Measurements from ENCODE around the gene AOC3. TPM values are rescaled to one million over a fixed set of nuclear protein-coding genes. Genes with fewer than 3 reads are reported as not detected.

Gene AOC3
- polyA plus RNA-seq, 1 experiment = 0.12 TPM

GRCh38 chr17:42809250-42809649 lies 41.7 kb upstream of the AOC3 start:
- Histone ChIP-seq H3K27ac (ENCODE audit: low read depth, low read length) (no peak overlapping the region), H3K4me3 (ENCODE audit: low read depth, low read length) (no peak overlapping the region), H3K9me3 (ENCODE audit: control insufficient read depth, insufficient read depth, low read length) (no peaks in the 10 kb centered on the region), H3K27me3 (ENCODE audit: control insufficient read depth, insufficient read depth, low read length) (no peaks in the 10 kb centered on the region)
- ChIA-PET POLR2A (interaction anchor here (0.6 to 1.5 kb wide), 4 partner anchors 13 to 24 kb away, joined by 3 to 6 read pairs (median 4); partner anchors contain the start of genes BECN1 and PSME3), CTCF (interaction anchor here (1.0 to 2.5 kb wide), 4 partner anchors 10 to 15 kb away, joined by 4 to 12 read pairs (median 8); partner anchors contain the start of gene BECN1)
- TF ChIP-seq, protein P1, sequence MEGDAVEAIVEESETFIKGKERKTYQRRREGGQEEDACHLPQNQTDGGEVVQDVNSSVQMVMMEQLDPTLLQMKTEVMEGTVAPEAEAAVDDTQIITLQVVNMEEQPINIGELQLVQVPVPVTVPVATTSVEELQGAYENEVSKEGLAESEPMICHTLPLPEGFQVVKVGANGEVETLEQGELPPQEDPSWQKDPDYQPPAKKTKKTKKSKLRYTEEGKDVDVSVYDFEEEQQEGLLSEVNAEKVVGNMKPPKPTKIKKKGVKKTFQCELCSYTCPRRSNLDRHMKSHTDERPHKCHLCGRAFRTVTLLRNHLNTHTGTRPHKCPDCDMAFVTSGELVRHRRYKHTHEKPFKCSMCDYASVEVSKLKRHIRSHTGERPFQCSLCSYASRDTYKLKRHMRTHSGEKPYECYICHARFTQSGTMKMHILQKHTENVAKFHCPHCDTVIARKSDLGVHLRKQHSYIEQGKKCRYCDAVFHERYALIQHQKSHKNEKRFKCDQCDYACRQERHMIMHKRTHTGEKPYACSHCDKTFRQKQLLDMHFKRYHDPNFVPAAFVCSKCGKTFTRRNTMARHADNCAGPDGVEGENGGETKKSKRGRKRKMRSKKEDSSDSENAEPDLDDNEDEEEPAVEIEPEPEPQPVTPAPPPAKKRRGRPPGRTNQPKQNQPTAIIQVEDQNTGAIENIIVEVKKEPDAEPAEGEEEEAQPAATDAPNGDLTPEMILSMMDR (IDR thresholded peaks at IDR 0.05; ENCODE audit: low read depth, low read length) = no peak
- peak; percentile 82 for DNase-seq (ENCODE audit: low read depth, low spot score)

- DNase-seq (ENCODE audit: low read depth, low spot score) = no peak
- no peaks in the 10 kb centered on the region for H3K9me3 ChIP-seq (ENCODE audit: control insufficient read depth, insufficient read depth, low read length)
- no peak overlapping the region for H3K27ac ChIP-seq (ENCODE audit: low read depth, low read length)
- no peaks in the 10 kb centered on the region for H3K27me3 ChIP-seq (ENCODE audit: control insufficient read depth, insufficient read depth, low read length)
- POLR2A ChIA-PET = interaction anchor here (0.7 to 0.8 kb wide), 2 partner anchors 9 to 80 kb away, joined by 3 read pairs; partner anchors contain the start of gene BECN1
- H3K4me3 ChIP-seq (ENCODE audit: low read depth, low read length) = no peak overlapping the region
- CTCF ChIA-PET = interaction anchor here (0.7 to 1.8 kb wide), 2 partner anchors 10 to 51 kb away, joined by 4 to 17 read pairs; partner anchors contain the start of gene BECN1
- TF ChIP-seq, protein P1 (IDR thresholded peaks at IDR 0.05; ENCODE audit: low read depth, low read length) = no peak
Measured at GRCh38 chr17:42814633-42815399, 36.2 kb upstream of the AOC3 start.

GRCh38 chr17:42817866-42818265 lies 33.1 kb upstream of the AOC3 start:
- ChIA-PET CTCF (interaction anchor here (1.2 to 3.4 kb wide), 2 partner anchors 19 to 111 kb away, joined by 3 to 15 read pairs; partner anchors contain the start of genes CNTD1 and COA3), POLR2A (interaction anchor here (1.3 kb wide), 1 partner anchor 45 kb away, joined by 3 read pairs; the partner anchor contains the start of gene VPS25)
- Histone ChIP-seq H3K4me3 (ENCODE audit: low read depth, low read length) (no peak overlapping the region), H3K27me3 (ENCODE audit: control insufficient read depth, insufficient read depth, low read length) (no peaks in the 10 kb centered on the region), H3K9me3 (ENCODE audit: control insufficient read depth, insufficient read depth, low read length) (no peaks in the 10 kb centered on the region), H3K27ac (ENCODE audit: low read depth, low read length) (no peak overlapping the region)
- TF ChIP-seq, protein P1 (IDR thresholded peaks at IDR 0.05; ENCODE audit: low read depth, low read length) = no peak
- DNase-seq (ENCODE audit: low read depth, low spot score) = no peak

DNA sequence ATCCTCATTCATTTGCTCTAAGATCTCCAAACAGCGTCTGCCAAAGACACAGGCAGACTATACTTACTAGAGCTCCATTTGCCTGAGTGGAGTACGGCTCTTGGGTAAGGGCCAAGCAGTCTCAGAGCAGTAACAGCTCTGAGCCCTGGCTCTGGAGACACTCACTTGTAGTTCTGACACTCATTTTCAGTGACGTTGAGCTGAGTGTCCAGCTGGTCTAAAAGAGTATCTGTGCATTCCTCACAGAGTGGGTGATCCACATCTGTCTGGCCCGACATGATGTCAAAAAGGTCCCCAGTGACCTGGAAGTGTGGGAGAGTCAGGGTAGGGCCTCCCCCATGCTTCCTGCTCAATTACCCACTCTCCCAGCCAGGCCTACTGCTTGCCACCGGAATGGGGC lies 32.6 kb upstream of the AOC3 start:
- TF ChIP-seq, protein P1 (IDR thresholded peaks at IDR 0.05; ENCODE audit: low read depth, low read length) = no peak
- no peak overlapping the region for H3K27ac ChIP-seq (ENCODE audit: low read depth, low read length)
- ChIA-PET POLR2A (interaction anchor here (1.3 kb wide), 1 partner anchor 45 kb away, joined by 3 read pairs; the partner anchor contains the start of gene VPS25), CTCF (interaction anchor here (1.0 to 3.4 kb wide), 8 partner anchors 9 to 120 kb away, joined by 3 to 15 read pairs (median 4); partner anchors contain the start of genes CNTD1, COA3 and PSME3)
- DNase-seq (ENCODE audit: low read depth, low spot score) = no peak
- H3K4me3 ChIP-seq (ENCODE audit: low read depth, low read length) = no peak overlapping the region
- no peaks in the 10 kb centered on the region for H3K27me3 ChIP-seq (ENCODE audit: control insufficient read depth, insufficient read depth, low read length)
- H3K9me3 ChIP-seq (ENCODE audit: control insufficient read depth, insufficient read depth, low read length) = no peaks in the 10 kb centered on the region

Data from AG04450 (cell line).